WTC11 (cell line): ENCODE data around the gene PRDM1. TPM values are rescaled to one million over a fixed set of nuclear protein-coding genes. Genes with fewer than 3 reads are reported as not detected.
A peak's percentile ranks its signal among the peaks of the same experiment; 100 is the strongest.

Experiments used
- ATAC-seq: fragments of 200-7000 bp; cut with Tn5 transposase; 2 replicates; pipeline ENCODE4 v1.10.0; 2021; ENCODE audit warnings: mild to moderate bottlenecking, moderate library complexity
- Bru-seq: library from RNA; stranded (reverse); fragments of 400-500 nt; gene quantifications from one replicate; lab custom pipeline; 2021; lab: Mats Ljungman, UMichigan
- CTCF ChIA-PET: fragments of 300-600 bp; sonication (Branson Sonifier 250); formaldehyde crosslinking; loops from one replicate; lab custom pipeline; 2021; ENCODE audit warnings: antibody characterized with exemption; lab: Charles Lee
- POLR2A ChIA-PET: fragments of 350-600 bp; sonication (Branson Sonifier 250); formaldehyde crosslinking; loops from one replicate; lab custom pipeline; 2021; ENCODE audit warnings: antibody characterized with exemption; lab: Charles Lee
- DNase-seq: peaks from one replicate; pipeline ENCODE4 v3.0.0; 2021; ENCODE audit warnings: low spot score
- H3K27ac Mint-ChIP-seq: 2 replicates; pipeline ENCODE4 v1.8.0; 2021; ENCODE audit warnings: mixed read lengths
- H3K27me3 Mint-ChIP-seq: 2 replicates; pipeline ENCODE4 v1.8.0; 2021; ENCODE audit warnings: low read depth, mild to moderate bottlenecking, moderate library complexity, mixed read lengths
- H3K36me3 Mint-ChIP-seq: 2 replicates; pipeline ENCODE4 v1.8.0; 2021; ENCODE audit warnings: mixed read lengths
- H3K4me1 Mint-ChIP-seq: 2 replicates; pipeline ENCODE4 v1.8.0; 2022; ENCODE audit warnings: mixed read lengths
- H3K4me3 Mint-ChIP-seq: 2 replicates; pipeline ENCODE4 v1.8.0; 2021; ENCODE audit warnings: mild to moderate bottlenecking, moderate library complexity, mixed read lengths
- H3K9me3 Mint-ChIP-seq: 2 replicates; pipeline ENCODE4 v1.8.0; 2021; ENCODE audit warnings: mixed read lengths
- ATF1 ChIP-seq: sonication (generic); formaldehyde crosslinking; IDR thresholded peaks from 2 replicates; pipeline ENCODE4 v1.8.1; 2023; ENCODE audit warnings: mild to moderate bottlenecking, moderate library complexity, missing genetic modification reagents
- CBFB ChIP-seq: sonication (generic); formaldehyde crosslinking; IDR thresholded peaks from 2 replicates; pipeline ENCODE4 v1.8.1; 2022; ENCODE audit warnings: mild to moderate bottlenecking, low read depth, missing genetic modification reagents
- ELF4 ChIP-seq: sonication (generic); formaldehyde crosslinking; IDR thresholded peaks from 2 replicates; pipeline ENCODE4 v1.8.1; 2022; ENCODE audit warnings: low read depth, mild to moderate bottlenecking, moderate library complexity, missing genetic modification reagents
- EMX1 ChIP-seq: fragments of 250-450 bp; sonication (Bioruptor Pico); IDR thresholded peaks from 2 replicates; pipeline ENCODE4 v1.8.0; 2021; ENCODE audit warnings: mild to moderate bottlenecking
- ETV6 ChIP-seq: sonication (generic); formaldehyde crosslinking; IDR thresholded peaks from 2 replicates; pipeline ENCODE4 v1.8.1; 2022; ENCODE audit warnings: mild to moderate bottlenecking, missing genetic modification reagents
- FOXK1 ChIP-seq: sonication (generic); formaldehyde crosslinking; IDR thresholded peaks from 2 replicates; pipeline ENCODE4 v1.8.0; 2022; ENCODE audit warnings: mild to moderate bottlenecking, moderate library complexity, missing genetic modification reagents
- HMGA2 ChIP-seq: fragments of 250-450 bp; sonication (Bioruptor Pico); IDR thresholded peaks from 2 replicates; pipeline ENCODE4 v1.4.0; 2021; ENCODE audit warnings: mild to moderate bottlenecking, moderate library complexity
- HMGXB4 ChIP-seq: sonication (generic); formaldehyde crosslinking; IDR thresholded peaks from 2 replicates; pipeline ENCODE4 v1.8.1; 2023; ENCODE audit warnings: mild to moderate bottlenecking, moderate library complexity, missing genetic modification reagents
- MXD4 ChIP-seq: fragments of 250-450 bp; sonication (Bioruptor Pico); IDR thresholded peaks from 2 replicates; pipeline ENCODE4 v1.8.0; 2021; ENCODE audit warnings: mild to moderate bottlenecking, moderate library complexity, borderline replicate concordance
- MYBL2 ChIP-seq: sonication (generic); formaldehyde crosslinking; IDR thresholded peaks from 2 replicates; pipeline ENCODE4 v1.8.1; 2023; ENCODE audit warnings: mild to moderate bottlenecking, moderate library complexity, missing genetic modification reagents
- NR1H2 ChIP-seq: sonication (generic); formaldehyde crosslinking; IDR thresholded peaks from 2 replicates; pipeline ENCODE4 v1.9.0; 2021; ENCODE audit warnings: mild to moderate bottlenecking, moderate library complexity, missing genetic modification reagents
- USF1 ChIP-seq: sonication (generic); formaldehyde crosslinking; IDR thresholded peaks from 2 replicates; pipeline ENCODE4 v1.8.0; 2022; ENCODE audit warnings: mild to moderate bottlenecking, missing genetic modification reagents
- ZNF396 ChIP-seq: fragments of 250-450 bp; sonication (Bioruptor Pico); IDR thresholded peaks from 2 replicates; pipeline ENCODE4 v1.8.0; 2021; ENCODE audit warnings: mild to moderate bottlenecking, moderate library complexity, borderline replicate concordance
- ZNF671 ChIP-seq: fragments of 250-450 bp; sonication (Bioruptor Pico); IDR thresholded peaks from 2 replicates; pipeline ENCODE4 v1.8.0; 2021; ENCODE audit warnings: mild to moderate bottlenecking
- long read RNA-seq, 3 experiments: library from RNA in 1 of 3; library from capped mRNA in 1 of 3; library from polyadenylated mRNA in 1 of 3; unstranded in 2 of 3; stranded (forward) in 1 of 3; transcript quantifications; one replicate each; pipeline ENCODE4 v2.0.0, GENCODE V29; 2021
- total RNA-seq: library from RNA; stranded (reverse); gene quantifications from 3 replicates; pipeline ENCODE4 v1.2.3, GENCODE V29; 2021
- TF ChIP-seq, protein P1 (sequence below): sonication (generic); formaldehyde crosslinking; IDR thresholded peaks from 2 replicates; pipeline ENCODE4 v1.8.1; 2022; ENCODE audit warnings: low read depth, missing genetic modification reagents, borderline replicate concordance
- TF ChIP-seq, protein P2 (sequence below): sonication (generic); formaldehyde crosslinking; IDR thresholded peaks from 2 replicates; pipeline ENCODE4 v1.8.1; 2023; ENCODE audit warnings: mild to moderate bottlenecking, missing genetic modification reagents, moderate library complexity
- TF ChIP-seq, protein P3 (sequence below): sonication (generic); formaldehyde crosslinking; IDR thresholded peaks from 2 replicates; pipeline ENCODE4 v1.8.1; 2022; ENCODE audit warnings: low read depth, mild to moderate bottlenecking, moderate library complexity, missing genetic modification reagents, borderline replicate concordance
- TF ChIP-seq, protein P4 (sequence below): sonication (generic); formaldehyde crosslinking; IDR thresholded peaks from 2 replicates; pipeline ENCODE4 v1.8.1; 2023; ENCODE audit warnings: mild to moderate bottlenecking, missing genetic modification reagents, moderate library complexity
- TF ChIP-seq, protein P5 (sequence below): sonication (generic); formaldehyde crosslinking; IDR thresholded peaks from 2 replicates; pipeline ENCODE4 v1.8.1; 2022; ENCODE audit warnings: mild to moderate bottlenecking, missing genetic modification reagents, moderate library complexity, borderline replicate concordance
- TF ChIP-seq, protein P6 (sequence below): sonication (generic); formaldehyde crosslinking; IDR thresholded peaks from 2 replicates; pipeline ENCODE4 v1.8.0; 2022; ENCODE audit warnings: mild to moderate bottlenecking, missing genetic modification reagents
- TF ChIP-seq, protein P7 (sequence below): sonication (generic); formaldehyde crosslinking; IDR thresholded peaks from 2 replicates; pipeline ENCODE4 v1.8.0; 2022; ENCODE audit warnings: mild to moderate bottlenecking, missing genetic modification reagents

PRDM1 gene
- total RNA-seq (0.78 to 1.8 TPM (median 1.2 TPM) in 3 replicates), Bru-seq, nascent RNA (percentile 31 among the genes with signal in this experiment)
- long read RNA-seq, experiment 1, full-length matches to known transcripts = 3 of 5 reads
- long read RNA-seq, experiment 1, partial matches to known transcripts = 0 of 5 reads
- long read RNA-seq, experiment 1, other reads (novel, unspliced or antisense) = 2 of 5 reads
- long read RNA-seq, experiment 2 = 0 reads
- long read RNA-seq, experiment 3 = 0 reads

GRCh38 chr6:106085984-106086813, at the start of gene PRDM1:
TSS of gene PRDM1 (plus strand) at chr6:106086336. CDS start at chr6:106086554, 218 bp downstream.
- H3K9me3 Mint-ChIP-seq = no peaks in the 10 kb centered on the region
- H3K36me3 Mint-ChIP-seq = no peaks in the 10 kb centered on the region
- H3K4me1 Mint-ChIP-seq = peaks cover 44% of the 10 kb centered on the region
- peak within 1 kb of the TSS; percentile 82 for H3K4me3 Mint-ChIP-seq
- ChIA-PET POLR2A (interaction anchor here (0.5 to 1.2 kb wide), 2 partner anchors 37 to 141 kb away, joined by 3 read pairs; no protein-coding TSS in a partner anchor), CTCF (interaction anchor here (0.7 to 2.7 kb wide), 10 partner anchors 54 to 683 kb away, joined by 3 to 26 read pairs (median 3); partner anchors contain the start of gene PREP)
- DNase-seq (peak; percentile 81), ATAC-seq (peak; percentile 87)
- peak within 1 kb of the TSS; percentile 51; the same call in 1 of the 2 replicates for H3K27ac Mint-ChIP-seq
- peaks cover 28% of the 10 kb centered on the region for H3K27me3 Mint-ChIP-seq
- TF ChIP-seq MXD4 (CRISPR knock-in tag) = no peak
- TF ChIP-seq MYBL2 (CRISPR knock-in tag) = 0 out of 2 replicates have a peak, but pooled peaks have one; percentile 24
- no peak for TF ChIP-seq HMGA2
- no peak for TF ChIP-seq ZNF396 (CRISPR knock-in tag)
- TF ChIP-seq EMX1 (CRISPR knock-in tag) = no peak
- no peak for TF ChIP-seq NR1H2 (CRISPR knock-in tag)
- TF ChIP-seq, protein P1, sequence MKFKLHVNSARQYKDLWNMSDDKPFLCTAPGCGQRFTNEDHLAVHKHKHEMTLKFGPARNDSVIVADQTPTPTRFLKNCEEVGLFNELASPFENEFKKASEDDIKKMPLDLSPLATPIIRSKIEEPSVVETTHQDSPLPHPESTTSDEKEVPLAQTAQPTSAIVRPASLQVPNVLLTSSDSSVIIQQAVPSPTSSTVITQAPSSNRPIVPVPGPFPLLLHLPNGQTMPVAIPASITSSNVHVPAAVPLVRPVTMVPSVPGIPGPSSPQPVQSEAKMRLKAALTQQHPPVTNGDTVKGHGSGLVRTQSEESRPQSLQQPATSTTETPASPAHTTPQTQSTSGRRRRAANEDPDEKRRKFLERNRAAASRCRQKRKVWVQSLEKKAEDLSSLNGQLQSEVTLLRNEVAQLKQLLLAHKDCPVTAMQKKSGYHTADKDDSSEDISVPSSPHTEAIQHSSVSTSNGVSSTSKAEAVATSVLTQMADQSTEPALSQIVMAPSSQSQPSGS (CRISPR knock-in tag) = no peak
- no peak for TF ChIP-seq CBFB (CRISPR knock-in tag)
- no peak for TF ChIP-seq ELF4 (CRISPR knock-in tag)
- TF ChIP-seq, protein P2, sequence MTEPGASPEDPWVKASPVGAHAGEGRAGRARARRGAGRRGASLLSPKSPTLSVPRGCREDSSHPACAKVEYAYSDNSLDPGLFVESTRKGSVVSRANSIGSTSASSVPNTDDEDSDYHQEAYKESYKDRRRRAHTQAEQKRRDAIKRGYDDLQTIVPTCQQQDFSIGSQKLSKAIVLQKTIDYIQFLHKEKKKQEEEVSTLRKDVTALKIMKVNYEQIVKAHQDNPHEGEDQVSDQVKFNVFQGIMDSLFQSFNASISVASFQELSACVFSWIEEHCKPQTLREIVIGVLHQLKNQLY (CRISPR knock-in tag) = no peak
- no peak; the same call in 1 of the 2 replicates for TF ChIP-seq HMGXB4 (CRISPR knock-in tag)
- TF ChIP-seq ETV6 = 0 out of 2 replicates have a peak, but pooled peaks have one; percentile 60
- TF ChIP-seq, protein P3, sequence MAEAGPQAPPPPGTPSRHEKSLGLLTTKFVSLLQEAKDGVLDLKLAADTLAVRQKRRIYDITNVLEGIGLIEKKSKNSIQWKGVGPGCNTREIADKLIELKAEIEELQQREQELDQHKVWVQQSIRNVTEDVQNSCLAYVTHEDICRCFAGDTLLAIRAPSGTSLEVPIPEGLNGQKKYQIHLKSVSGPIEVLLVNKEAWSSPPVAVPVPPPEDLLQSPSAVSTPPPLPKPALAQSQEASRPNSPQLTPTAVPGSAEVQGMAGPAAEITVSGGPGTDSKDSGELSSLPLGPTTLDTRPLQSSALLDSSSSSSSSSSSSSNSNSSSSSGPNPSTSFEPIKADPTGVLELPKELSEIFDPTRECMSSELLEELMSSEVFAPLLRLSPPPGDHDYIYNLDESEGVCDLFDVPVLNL (CRISPR knock-in tag) = no peak
- no peak for TF ChIP-seq FOXK1
- TF ChIP-seq, protein P4, sequence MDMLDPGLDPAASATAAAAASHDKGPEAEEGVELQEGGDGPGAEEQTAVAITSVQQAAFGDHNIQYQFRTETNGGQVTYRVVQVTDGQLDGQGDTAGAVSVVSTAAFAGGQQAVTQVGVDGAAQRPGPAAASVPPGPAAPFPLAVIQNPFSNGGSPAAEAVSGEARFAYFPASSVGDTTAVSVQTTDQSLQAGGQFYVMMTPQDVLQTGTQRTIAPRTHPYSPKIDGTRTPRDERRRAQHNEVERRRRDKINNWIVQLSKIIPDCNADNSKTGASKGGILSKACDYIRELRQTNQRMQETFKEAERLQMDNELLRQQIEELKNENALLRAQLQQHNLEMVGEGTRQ (CRISPR knock-in tag) = 0 out of 2 replicates have a peak, but pooled peaks have one; percentile 16
- TF ChIP-seq ZNF671 (CRISPR knock-in tag) = no peak
- TF ChIP-seq, protein P5, sequence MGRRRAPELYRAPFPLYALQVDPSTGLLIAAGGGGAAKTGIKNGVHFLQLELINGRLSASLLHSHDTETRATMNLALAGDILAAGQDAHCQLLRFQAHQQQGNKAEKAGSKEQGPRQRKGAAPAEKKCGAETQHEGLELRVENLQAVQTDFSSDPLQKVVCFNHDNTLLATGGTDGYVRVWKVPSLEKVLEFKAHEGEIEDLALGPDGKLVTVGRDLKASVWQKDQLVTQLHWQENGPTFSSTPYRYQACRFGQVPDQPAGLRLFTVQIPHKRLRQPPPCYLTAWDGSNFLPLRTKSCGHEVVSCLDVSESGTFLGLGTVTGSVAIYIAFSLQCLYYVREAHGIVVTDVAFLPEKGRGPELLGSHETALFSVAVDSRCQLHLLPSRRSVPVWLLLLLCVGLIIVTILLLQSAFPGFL (CRISPR knock-in tag) = no peak
- TF ChIP-seq, protein P6, sequence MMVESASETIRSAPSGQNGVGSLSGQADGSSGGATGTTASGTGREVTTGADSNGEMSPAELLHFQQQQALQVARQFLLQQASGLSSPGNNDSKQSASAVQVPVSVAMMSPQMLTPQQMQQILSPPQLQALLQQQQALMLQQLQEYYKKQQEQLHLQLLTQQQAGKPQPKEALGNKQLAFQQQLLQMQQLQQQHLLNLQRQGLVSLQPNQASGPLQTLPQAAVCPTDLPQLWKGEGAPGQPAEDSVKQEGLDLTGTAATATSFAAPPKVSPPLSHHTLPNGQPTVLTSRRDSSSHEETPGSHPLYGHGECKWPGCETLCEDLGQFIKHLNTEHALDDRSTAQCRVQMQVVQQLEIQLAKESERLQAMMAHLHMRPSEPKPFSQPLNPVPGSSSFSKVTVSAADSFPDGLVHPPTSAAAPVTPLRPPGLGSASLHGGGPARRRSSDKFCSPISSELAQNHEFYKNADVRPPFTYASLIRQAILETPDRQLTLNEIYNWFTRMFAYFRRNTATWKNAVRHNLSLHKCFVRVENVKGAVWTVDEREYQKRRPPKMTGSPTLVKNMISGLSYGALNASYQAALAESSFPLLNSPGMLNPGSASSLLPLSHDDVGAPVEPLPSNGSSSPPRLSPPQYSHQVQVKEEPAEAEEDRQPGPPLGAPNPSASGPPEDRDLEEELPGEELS (CRISPR knock-in tag) = peak; percentile 67
- TF ChIP-seq USF1 = 0 out of 2 replicates have a peak, but pooled peaks have one; percentile 8
- TF ChIP-seq ATF1 (CRISPR knock-in tag) = no peak
- TF ChIP-seq, protein P7, sequence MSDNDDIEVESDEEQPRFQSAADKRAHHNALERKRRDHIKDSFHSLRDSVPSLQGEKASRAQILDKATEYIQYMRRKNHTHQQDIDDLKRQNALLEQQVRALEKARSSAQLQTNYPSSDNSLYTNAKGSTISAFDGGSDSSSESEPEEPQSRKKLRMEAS (CRISPR knock-in tag) = peak; percentile 63; the same call in 1 of the 2 replicates
